Trophoblast cell (in vitro differentiated cells and primary cell): ENCODE data around the gene VSX2.

Source experiments
- DNase-seq, 2 donors: peaks; one replicate each; pipeline ENCODE4 v3.0.0-alpha.2; 2016
- H2AFZ ChIP-seq: 2 replicates; pipeline ENCODE4 v1.6.1; 2013; ENCODE audit warnings: low read length, moderate library complexity, mild to moderate bottlenecking; ENCODE audit not compliant: insufficient read depth, poor library complexity
- H2AK5ac ChIP-seq: 2 replicates; pipeline ENCODE4 v1.6.1; 2013; ENCODE audit warnings: mild to moderate bottlenecking, low read length
- H2BK120ac ChIP-seq: 2 replicates; pipeline ENCODE4 v1.6.1; 2013; ENCODE audit warnings: low read length, mild to moderate bottlenecking, moderate library complexity; ENCODE audit not compliant: insufficient read depth, poor library complexity
- H2BK12ac ChIP-seq: 2 replicates; pipeline ENCODE4 v1.6.1; 2013; ENCODE audit warnings: mild to moderate bottlenecking, low read length, moderate library complexity
- H2BK5ac ChIP-seq: 2 replicates; pipeline ENCODE4 v1.6.1; 2013; ENCODE audit warnings: low read length, low read depth, moderate library complexity, mild to moderate bottlenecking; ENCODE audit not compliant: poor library complexity
- H3K14ac ChIP-seq: 2 replicates; pipeline ENCODE4 v1.6.1; 2013; ENCODE audit warnings: mild to moderate bottlenecking, low read length
- H3K18ac ChIP-seq: 2 replicates; pipeline ENCODE4 v1.6.1; 2013; ENCODE audit warnings: mild to moderate bottlenecking, low read length
- H3K23ac ChIP-seq: 2 replicates; pipeline ENCODE4 v1.6.1; 2013; ENCODE audit warnings: low read length
- H3K27ac ChIP-seq: 2 replicates; pipeline ENCODE4 v1.5.1; 2013; ENCODE audit warnings: low read depth, mild to moderate bottlenecking, inconsistent platforms, low read length, moderate library complexity
- H3K27me3 ChIP-seq: 2 replicates; pipeline ENCODE4 v1.6.1; 2013; ENCODE audit warnings: inconsistent platforms, mild to moderate bottlenecking, low read length, moderate library complexity; ENCODE audit not compliant: insufficient read depth
- H3K36me3 ChIP-seq, 2 experiments: 1 replicate in 1 of 2; 2 replicates in 1 of 2; pipeline ENCODE4 v1.6.1; 2013; ENCODE audit warnings: low read length in 2 of 2, mild to moderate bottlenecking in 2 of 2, moderate library complexity in 1 of 2; ENCODE audit not compliant: insufficient read depth in 2 of 2, control insufficient read depth in 1 of 2
- H3K4ac ChIP-seq: 2 replicates; pipeline ENCODE4 v1.6.1; 2013; ENCODE audit warnings: low read depth, mild to moderate bottlenecking, low read length, moderate library complexity
- H3K4me1 ChIP-seq, 2 experiments: 1 replicate in 1 of 2; 2 replicates in 1 of 2; pipeline ENCODE4 v1.6.1; 2013; ENCODE audit warnings: low read length in 2 of 2, mild to moderate bottlenecking in 2 of 2, moderate library complexity in 1 of 2; ENCODE audit not compliant: insufficient read depth in 2 of 2, control insufficient read depth in 1 of 2
- H3K4me2 ChIP-seq: 2 replicates; pipeline ENCODE4 v1.6.1; 2013; ENCODE audit warnings: inconsistent platforms, mild to moderate bottlenecking, low read length, moderate library complexity
- H3K4me3 ChIP-seq: 2 replicates; pipeline ENCODE4 v1.5.1; 2013; ENCODE audit warnings: mild to moderate bottlenecking, low read depth, low read length, inconsistent platforms
- H3K79me1 ChIP-seq: one replicate; pipeline ENCODE4 v1.6.1; 2013; ENCODE audit warnings: low read length
- H3K79me2 ChIP-seq: 2 replicates; pipeline ENCODE4 v1.6.1; 2013; ENCODE audit warnings: low read length, mild to moderate bottlenecking; ENCODE audit not compliant: control insufficient read depth, insufficient read depth, poor library complexity
- H3K9ac ChIP-seq: 2 replicates; pipeline ENCODE4 v1.6.1; 2013; ENCODE audit warnings: mild to moderate bottlenecking, low read length
- H3K9me3 ChIP-seq: 2 replicates; pipeline ENCODE4 v1.6.1; 2013; ENCODE audit warnings: low read depth, mild to moderate bottlenecking, control low read depth, inconsistent platforms, low read length; ENCODE audit not compliant: insufficient read depth
- H4K12ac ChIP-seq: 2 replicates; pipeline ENCODE4 v1.6.1; 2013; ENCODE audit warnings: low read depth, mild to moderate bottlenecking, low read length, moderate library complexity
- H4K8ac ChIP-seq: 2 replicates; pipeline ENCODE4 v1.6.1; 2013; ENCODE audit warnings: low read depth, mild to moderate bottlenecking, low read length, moderate library complexity
- H4K91ac ChIP-seq: one replicate; pipeline ENCODE4 v1.6.1; 2013; ENCODE audit warnings: low read depth, mild to moderate bottlenecking, low read length, moderate library complexity
- WGBS: extraction: QIAGEN DNeasy Blood & Tissue Kit; methylation state at CpG from one replicate; pipeline ENCODE4 v1.1.7; 2013; ENCODE audit warnings: missing lambda C conversion rate; ENCODE audit not compliant: insufficient read length, insufficient coverage; ENCODE audit errors: extremely low coverage; 5-methylcytosine and 5-hydroxymethylcytosine counted together

VSX2 gene

DNA sequence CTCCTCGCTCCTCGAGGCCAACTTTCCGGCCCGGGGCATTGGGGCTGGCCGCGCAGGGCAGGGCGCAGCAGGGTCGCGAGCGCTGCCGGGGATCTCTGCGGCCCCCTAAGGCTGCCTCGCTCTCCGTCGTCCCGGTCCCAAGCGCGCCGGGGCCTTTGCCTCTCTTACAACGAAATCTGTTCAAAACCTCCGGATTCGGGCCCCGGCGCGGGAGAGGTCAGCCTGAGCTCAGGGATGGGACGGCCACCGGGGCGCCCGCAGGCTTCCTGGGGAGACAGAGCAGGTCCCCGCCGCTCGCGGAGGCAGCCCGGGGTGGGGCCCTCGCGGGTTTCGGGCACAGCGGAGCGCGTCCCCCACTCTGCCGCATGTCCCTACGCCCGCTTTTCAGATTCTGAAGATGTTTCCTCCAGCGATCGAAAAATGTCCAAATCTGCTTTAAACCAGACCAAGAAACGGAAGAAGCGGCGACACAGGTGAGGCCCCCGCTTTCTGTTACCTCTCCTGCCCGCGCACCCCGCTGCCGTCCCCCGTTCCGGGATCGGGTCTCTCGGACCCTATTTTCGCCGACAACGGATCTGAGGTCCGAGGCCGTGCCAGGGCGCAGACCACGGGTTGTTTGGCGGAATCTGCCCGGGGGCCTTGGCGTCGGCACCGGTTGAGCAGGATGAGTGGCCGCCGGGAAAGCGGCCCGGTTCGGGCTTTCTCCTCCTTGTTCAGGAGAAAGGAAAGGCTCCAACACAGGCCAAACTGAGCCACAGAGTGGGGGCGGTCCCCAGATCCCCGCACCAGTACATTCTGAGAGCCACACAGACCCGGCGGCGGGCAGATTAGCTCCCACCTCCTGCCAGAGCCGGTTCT is 1.8 kb downstream of the VSX2 start:
- Histone ChIP-seq H4K8ac (no peak overlapping the region), H4K91ac (no peak overlapping the region), H2BK120ac (no peak overlapping the region), H3K4me2 (peak overlapping the region; percentile 37), H4K12ac (no peak overlapping the region), H3K27ac (no peak overlapping the region), H3K4ac (no peak overlapping the region), H2AFZ (peak overlapping the region; percentile 35), H3K14ac (no peak overlapping the region), H3K79me1 (no peaks in the 10 kb centered on the region), H3K4me1 (peaks cover 7 to 12% of the 10 kb centered on the region in 2 experiments), H2BK5ac (no peak overlapping the region), H2AK5ac (no peak overlapping the region), H3K36me3 (no peaks in the 10 kb centered on the region), H3K23ac (no peak overlapping the region), H2BK12ac (no peak overlapping the region), H3K9ac (no peak overlapping the region), H3K18ac (no peak overlapping the region), H3K4me3 (no peak overlapping the region), H3K9me3 (peaks cover 2% of the 10 kb centered on the region), H3K27me3 (peaks cover 67% of the 10 kb centered on the region), H3K79me2 (no peaks in the 10 kb centered on the region)
- no CpG with 5 or more reads among the region's 80 CpGs for WGBS
- DNase-seq = peak in 1 of 2 donors; percentile 37

DNA sequence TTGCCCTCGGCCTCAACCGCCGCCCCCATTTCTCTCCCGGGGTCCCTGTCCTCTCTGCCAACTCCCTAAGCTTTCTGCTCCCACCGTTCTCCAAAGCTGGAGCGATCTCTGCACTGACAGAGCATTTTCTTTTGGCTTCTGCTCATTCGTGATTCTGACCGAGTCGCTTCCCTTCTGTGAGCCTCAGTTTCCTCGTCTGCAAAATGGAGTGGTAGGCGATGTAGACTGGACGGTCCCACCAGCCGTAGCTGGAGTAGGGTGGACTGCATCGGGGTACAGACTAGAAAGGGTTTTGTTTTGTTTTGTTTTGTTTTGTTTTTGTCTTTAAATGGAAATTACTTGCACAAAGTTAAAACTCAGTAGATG is 2.4 kb downstream of the VSX2 start:
- Histone ChIP-seq H2BK120ac (no peak overlapping the region), H3K18ac (no peak overlapping the region), H3K23ac (no peak overlapping the region), H2AFZ (no peak overlapping the region), H3K79me1 (no peaks in the 10 kb centered on the region), H3K27ac (no peak overlapping the region), H3K14ac (no peak overlapping the region), H3K4me2 (peak overlapping the region; percentile 37), H4K91ac (no peak overlapping the region), H3K4me3 (no peak overlapping the region), H3K4ac (no peak overlapping the region), H3K4me1 (peaks cover 7 to 12% of the 10 kb centered on the region in 2 experiments), H3K79me2 (no peaks in the 10 kb centered on the region), H2BK12ac (no peak overlapping the region), H3K36me3 (no peaks in the 10 kb centered on the region), H4K12ac (no peak overlapping the region), H4K8ac (no peak overlapping the region), H2BK5ac (no peak overlapping the region), H2AK5ac (no peak overlapping the region), H3K27me3 (peaks cover 67% of the 10 kb centered on the region), H3K9ac (no peak overlapping the region), H3K9me3 (peaks cover 2% of the 10 kb centered on the region)
- no CpG with 5 or more reads among the region's 14 CpGs for WGBS
- no peak for DNase-seq

DNA sequence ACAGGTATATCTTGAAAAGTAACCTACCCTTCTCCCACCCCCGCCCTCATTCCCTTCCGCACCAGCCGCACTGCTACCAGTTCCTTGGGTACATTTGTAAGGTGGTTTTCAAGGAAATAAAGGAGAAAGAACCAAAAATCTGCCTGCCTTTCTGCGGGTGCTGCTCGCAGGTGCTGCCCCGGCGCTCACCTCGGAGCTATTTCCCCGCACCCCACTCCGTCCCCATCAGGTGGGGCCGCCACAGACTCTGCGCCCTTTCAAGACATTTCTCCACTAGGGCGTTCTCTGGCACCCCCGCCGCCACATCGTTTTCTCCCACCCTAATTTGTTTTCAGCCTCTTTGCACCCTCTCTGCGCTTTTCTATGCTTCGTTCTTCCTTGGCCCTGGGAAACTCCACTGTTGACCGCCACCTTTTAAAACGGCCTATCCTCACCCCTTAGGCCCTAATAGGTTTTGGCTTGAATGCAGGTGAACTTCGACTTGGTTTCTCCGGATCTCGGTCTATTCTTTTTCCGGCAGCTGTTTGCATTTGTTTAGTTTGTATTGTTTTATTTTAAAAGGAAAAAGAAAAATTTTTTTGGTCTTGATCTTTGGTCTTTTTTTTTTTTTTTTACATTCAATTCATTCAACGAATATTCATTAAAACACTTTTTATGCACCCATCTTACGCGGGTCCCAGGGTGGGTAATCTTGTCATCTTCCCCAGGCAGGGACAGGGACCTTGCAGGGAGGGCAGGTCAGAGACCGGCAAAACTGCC is 3.0 kb downstream of the VSX2 start:
- no peak for DNase-seq
- H3K9me3 ChIP-seq = peaks cover 2% of the 10 kb centered on the region
- H3K36me3 ChIP-seq = no peaks in the 10 kb centered on the region
- H2AK5ac ChIP-seq = no peak overlapping the region
- H3K14ac ChIP-seq = no peak overlapping the region
- no peak overlapping the region for H4K91ac ChIP-seq
- no peak overlapping the region for H3K18ac ChIP-seq
- H3K4me2 ChIP-seq = no peak overlapping the region
- WGBS = no CpG with 5 or more reads among the region's 28 CpGs
- H3K79me1 ChIP-seq = no peaks in the 10 kb centered on the region
- no peak overlapping the region for H2BK5ac ChIP-seq
- no peak overlapping the region for H3K27ac ChIP-seq
- H4K12ac ChIP-seq = no peak overlapping the region
- no peak overlapping the region for H3K9ac ChIP-seq
- H2BK12ac ChIP-seq = no peak overlapping the region
- H3K4me3 ChIP-seq = no peak overlapping the region
- no peak overlapping the region for H3K4ac ChIP-seq
- peaks cover 65% of the 10 kb centered on the region for H3K27me3 ChIP-seq
- no peak overlapping the region for H2AFZ ChIP-seq
- no peak overlapping the region for H4K8ac ChIP-seq
- no peaks in the 10 kb centered on the region for H3K79me2 ChIP-seq
- H3K4me1 ChIP-seq = peaks cover 7 to 12% of the 10 kb centered on the region in 2 experiments
- no peak overlapping the region for H2BK120ac ChIP-seq
- H3K23ac ChIP-seq = no peak overlapping the region

DNA sequence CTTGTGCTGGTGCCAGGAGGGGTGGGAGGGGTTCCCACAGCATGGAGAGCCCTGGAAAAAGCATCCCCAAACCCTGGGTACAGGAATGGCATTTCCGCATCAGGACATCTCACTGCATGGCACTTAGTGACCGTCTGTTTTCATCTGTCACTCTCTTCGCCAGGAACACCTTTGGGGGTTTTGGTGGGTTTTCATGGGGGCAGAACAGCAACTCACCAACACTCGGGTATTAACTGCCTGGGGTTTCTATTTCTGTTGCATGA is 3.5 kb downstream of the VSX2 start:
- H2BK5ac ChIP-seq = no peak overlapping the region
- H4K12ac ChIP-seq = no peak overlapping the region
- no peak overlapping the region for H3K4me3 ChIP-seq
- H2BK120ac ChIP-seq = no peak overlapping the region
- no peak for DNase-seq
- no peak overlapping the region for H3K23ac ChIP-seq
- peaks cover 2% of the 10 kb centered on the region for H3K9me3 ChIP-seq
- H3K79me1 ChIP-seq = no peaks in the 10 kb centered on the region
- no peak overlapping the region for H4K91ac ChIP-seq
- no peak overlapping the region for H2BK12ac ChIP-seq
- H4K8ac ChIP-seq = no peak overlapping the region
- H3K79me2 ChIP-seq = no peaks in the 10 kb centered on the region
- no peak overlapping the region for H2AFZ ChIP-seq
- peaks cover 62% of the 10 kb centered on the region for H3K27me3 ChIP-seq
- no peak overlapping the region for H3K18ac ChIP-seq
- no CpG with 5 or more reads among the region's 4 CpGs for WGBS
- no peak overlapping the region for H2AK5ac ChIP-seq
- H3K4ac ChIP-seq = no peak overlapping the region
- H3K27ac ChIP-seq = no peak overlapping the region
- H3K14ac ChIP-seq = no peak overlapping the region
- H3K4me1 ChIP-seq = peaks cover 7 to 12% of the 10 kb centered on the region in 2 experiments
- H3K4me2 ChIP-seq = no peak overlapping the region
- no peak overlapping the region for H3K9ac ChIP-seq
- H3K36me3 ChIP-seq = no peaks in the 10 kb centered on the region
